ENCODE data around the gene DAB1.

DAB1 gene

GRCh38 chr1:57309630-57310029 is 114.2 kb downstream of the DAB1 start:
- DNase-seq (ENCODE audit: low read depth): no peak
- H3K4me3 ChIP-seq (ENCODE audit: low read depth, low read length): no peak overlapping the region
- no peak for TF ChIP-seq CTCF (IDR thresholded peaks at IDR 0.05; ENCODE audit: low read depth, low read length, missing control alignments)
- in situ Hi-C loops (cut with HindIII; ENCODE audit: low sequenced_read_pairs): no loop called here

GRCh38 chr1:57307392-57308170 is 116.3 kb downstream of the DAB1 start:
- no peak for TF ChIP-seq CTCF (IDR thresholded peaks at IDR 0.05; ENCODE audit: low read depth, low read length, missing control alignments)
- in situ Hi-C loops (cut with HindIII; ENCODE audit: low sequenced_read_pairs): no loop called here
- no peak for DNase-seq (ENCODE audit: low read depth)
- no peak overlapping the region for H3K4me3 ChIP-seq (ENCODE audit: low read depth, low read length)

- in situ Hi-C loops (cut with HindIII; ENCODE audit: low sequenced_read_pairs): no loop called here
- no peak for TF ChIP-seq CTCF (IDR thresholded peaks at IDR 0.05; ENCODE audit: low read depth, low read length, missing control alignments)
- no peak for DNase-seq (ENCODE audit: low read depth)
- H3K4me3 ChIP-seq (ENCODE audit: low read depth, low read length): no peak overlapping the region
Measured at GRCh38 chr1:57304591-57304990, 119.3 kb downstream of the DAB1 start.

GRCh38 chr1:57302812-57303596 is 120.9 kb downstream of the DAB1 start:
- no peak for TF ChIP-seq CTCF (IDR thresholded peaks at IDR 0.05; ENCODE audit: low read depth, low read length, missing control alignments)
- in situ Hi-C loops (cut with HindIII; ENCODE audit: low sequenced_read_pairs): no loop called here
- no peak overlapping the region for H3K4me3 ChIP-seq (ENCODE audit: low read depth, low read length)
- DNase-seq (ENCODE audit: low read depth): no peak

GRCh38 chr1:57300186-57300585 is 123.7 kb downstream of the DAB1 start:
- no peak overlapping the region for H3K4me3 ChIP-seq (ENCODE audit: low read depth, low read length)
- in situ Hi-C loops (cut with HindIII; ENCODE audit: low sequenced_read_pairs): no loop called here
- DNase-seq (ENCODE audit: low read depth): no peak
- TF ChIP-seq CTCF (IDR thresholded peaks at IDR 0.05; ENCODE audit: low read depth, low read length, missing control alignments): no peak

- no peak for DNase-seq (ENCODE audit: low read depth)
- in situ Hi-C loops (cut with HindIII; ENCODE audit: low sequenced_read_pairs): no loop called here
- no peak overlapping the region for H3K4me3 ChIP-seq (ENCODE audit: low read depth, low read length)
- no peak for TF ChIP-seq CTCF (IDR thresholded peaks at IDR 0.05; ENCODE audit: low read depth, low read length, missing control alignments)
Measured at GRCh38 chr1:57296726-57297250, 127.1 kb downstream of the DAB1 start.
